ENCODE results near the gene CTNS.

CTNS gene

GRCh38 chr17:3678821-3679530, 42.4 kb downstream of the CTNS start:
- Histone ChIP-seq H4K8ac (ENCODE audit: low read length) (no peak overlapping the region), H3K36me3 (ENCODE audit: control insufficient read depth in 1 of 2, insufficient read depth in 2 of 2, low read depth in 1 of 2, low read length in 2 of 2) (no peaks in the 10 kb centered on the region), H2BK120ac (ENCODE audit: low read depth, low read length) (no peak overlapping the region), H3K27me3 (ENCODE audit: control insufficient read depth in 1 of 2, insufficient read depth in 1 of 2, low read length in 2 of 2) (peaks cover 30 to 54% of the 10 kb centered on the region in 2 experiments), H4K91ac (ENCODE audit: low read length) (no peak overlapping the region), H3K4ac (ENCODE audit: low read depth in 1 of 2, low read length in 2 of 2) (no peak overlapping the region), H3K79me1 (replicated peaks; ENCODE audit: low read length, poor library complexity, severe bottlenecking) (no peaks in the 10 kb centered on the region), H3K18ac (ENCODE audit: low read depth in 1 of 2, low read length in 2 of 2) (no peak overlapping the region), H3K4me2 (ENCODE audit: low read length, poor library complexity, severe bottlenecking) (no peak overlapping the region), H3K4me3 (ENCODE audit: insufficient read depth in 1 of 2, low read depth in 1 of 2, low read length in 2 of 2) (no peak overlapping the region), H3K14ac (ENCODE audit: low read length in 2 of 2) (no peak overlapping the region), H3K27ac (ENCODE audit: low read length, poor library complexity, severe bottlenecking) (no peak overlapping the region), H3K4me1 (ENCODE audit: control insufficient read depth, insufficient read depth, low read depth, low read length) (peaks cover 11% of the 10 kb centered on the region), H2BK15ac (ENCODE audit: low read depth, poor library complexity, severe bottlenecking) (no peak overlapping the region), H2BK12ac (ENCODE audit: low read length in 2 of 2) (no peak overlapping the region), H2AFZ (ENCODE audit: low read depth, low read length) (no peak overlapping the region), H3K9ac (ENCODE audit: low read length) (no peak overlapping the region), H3K9me3 (ENCODE audit: control insufficient read depth, low read length) (no peaks in the 10 kb centered on the region), H2AK5ac (ENCODE audit: low read length, severe bottlenecking) (no peak overlapping the region), H2BK5ac (ENCODE audit: low read depth, low read length, poor library complexity, severe bottlenecking) (no peak overlapping the region), H3K23ac (ENCODE audit: low read length in 2 of 2) (no peak overlapping the region)
- no peak for DNase-seq
- 93% methylated on average over 27 of the region's 27 CpGs for WGBS

- Histone ChIP-seq H2BK120ac (ENCODE audit: low read depth, low read length) (no peak overlapping the region), H3K36me3 (ENCODE audit: control insufficient read depth in 1 of 2, insufficient read depth in 2 of 2, low read depth in 1 of 2, low read length in 2 of 2) (no peaks in the 10 kb centered on the region), H3K4me3 (ENCODE audit: insufficient read depth in 1 of 2, low read depth in 1 of 2, low read length in 2 of 2) (no peak overlapping the region), H2BK15ac (ENCODE audit: low read depth, poor library complexity, severe bottlenecking) (no peak overlapping the region), H3K79me1 (replicated peaks; ENCODE audit: low read length, poor library complexity, severe bottlenecking) (no peaks in the 10 kb centered on the region), H2BK5ac (ENCODE audit: low read depth, low read length, poor library complexity, severe bottlenecking) (no peak overlapping the region), H3K23ac (ENCODE audit: low read length in 2 of 2) (no peak overlapping the region), H3K9ac (ENCODE audit: low read length) (no peak overlapping the region), H2BK12ac (ENCODE audit: low read length in 2 of 2) (no peak overlapping the region), H3K4ac (ENCODE audit: low read depth in 1 of 2, low read length in 2 of 2) (no peak overlapping the region), H3K27me3 (ENCODE audit: control insufficient read depth in 1 of 2, insufficient read depth in 1 of 2, low read length in 2 of 2) (peaks cover 35 to 58% of the 10 kb centered on the region in 2 experiments), H3K4me2 (ENCODE audit: low read length, poor library complexity, severe bottlenecking) (no peak overlapping the region), H2AFZ (ENCODE audit: low read depth, low read length) (no peak overlapping the region), H3K14ac (ENCODE audit: low read length in 2 of 2) (no peak overlapping the region), H3K9me3 (ENCODE audit: control insufficient read depth, low read length) (no peaks in the 10 kb centered on the region), H4K91ac (ENCODE audit: low read length) (no peak overlapping the region), H4K8ac (ENCODE audit: low read length) (no peak overlapping the region), H3K18ac (ENCODE audit: low read depth in 1 of 2, low read length in 2 of 2) (no peak overlapping the region), H3K4me1 (ENCODE audit: control insufficient read depth, insufficient read depth, low read depth, low read length) (peaks cover 11% of the 10 kb centered on the region), H3K27ac (ENCODE audit: low read length, poor library complexity, severe bottlenecking) (no peak overlapping the region), H2AK5ac (ENCODE audit: low read length, severe bottlenecking) (no peak overlapping the region)
- DNase-seq: no peak
- WGBS: 84% methylated on average over 20 of the region's 20 CpGs
Measured at GRCh38 chr17:3679531-3680126, 43.1 kb downstream of the CTNS start.

GRCh38 chr17:3681057-3681456, 44.5 kb downstream of the CTNS start:
- H3K36me3 ChIP-seq (ENCODE audit: control insufficient read depth in 1 of 2, insufficient read depth in 2 of 2, low read depth in 1 of 2, low read length in 2 of 2): no peaks in the 10 kb centered on the region
- WGBS: 93% methylated on average over 9 of the region's 12 CpGs

GRCh38 chr17:3681565-3681964, 45.0 kb downstream of the CTNS start:
- no peak overlapping the region for H3K27ac ChIP-seq (ENCODE audit: low read length, poor library complexity, severe bottlenecking)
- no peak overlapping the region for H4K91ac ChIP-seq (ENCODE audit: low read length)
- H3K4me2 ChIP-seq (ENCODE audit: low read length, poor library complexity, severe bottlenecking): no peak overlapping the region
- H2BK12ac ChIP-seq (ENCODE audit: low read length in 2 of 2): no peak overlapping the region
- DNase-seq: no peak
- H3K36me3 ChIP-seq (ENCODE audit: control insufficient read depth in 1 of 2, insufficient read depth in 2 of 2, low read depth in 1 of 2, low read length in 2 of 2): no peaks in the 10 kb centered on the region
- H3K18ac ChIP-seq (ENCODE audit: low read depth in 1 of 2, low read length in 2 of 2): no peak overlapping the region
- H3K9me3 ChIP-seq (ENCODE audit: control insufficient read depth, low read length): no peaks in the 10 kb centered on the region
- no peak overlapping the region for H2AK5ac ChIP-seq (ENCODE audit: low read length, severe bottlenecking)
- no peak overlapping the region for H3K23ac ChIP-seq (ENCODE audit: low read length in 2 of 2)
- no peak overlapping the region for H3K9ac ChIP-seq (ENCODE audit: low read length)
- H2BK15ac ChIP-seq (ENCODE audit: low read depth, poor library complexity, severe bottlenecking): no peak overlapping the region
- 84% methylated on average over 20 of the region's 20 CpGs for WGBS
- no peak overlapping the region for H2BK5ac ChIP-seq (ENCODE audit: low read depth, low read length, poor library complexity, severe bottlenecking)
- peaks cover 30 to 56% of the 10 kb centered on the region in 2 experiments for H3K27me3 ChIP-seq (ENCODE audit: control insufficient read depth in 1 of 2, insufficient read depth in 1 of 2, low read length in 2 of 2)
- no peak overlapping the region for H3K4ac ChIP-seq (ENCODE audit: low read depth in 1 of 2, low read length in 2 of 2)
- peak overlapping the region in 1 of 2 experiments; percentile 26 for H3K4me3 ChIP-seq (ENCODE audit: insufficient read depth in 1 of 2, low read depth in 1 of 2, low read length in 2 of 2)
- H2BK120ac ChIP-seq (ENCODE audit: low read depth, low read length): no peak overlapping the region
- H3K14ac ChIP-seq (ENCODE audit: low read length in 2 of 2): no peak overlapping the region
- H2AFZ ChIP-seq (ENCODE audit: low read depth, low read length): no peak overlapping the region
- no peaks in the 10 kb centered on the region for H3K79me1 ChIP-seq (replicated peaks; ENCODE audit: low read length, poor library complexity, severe bottlenecking)
- no peak overlapping the region for H4K8ac ChIP-seq (ENCODE audit: low read length)
- peaks cover 11% of the 10 kb centered on the region for H3K4me1 ChIP-seq (ENCODE audit: control insufficient read depth, insufficient read depth, low read depth, low read length)

More at GRCh38 chr17:3681057-3681456, 44.5 kb downstream of the CTNS start:
- Histone ChIP-seq H3K4ac (ENCODE audit: low read depth in 1 of 2, low read length in 2 of 2) (no peak overlapping the region), H4K91ac (ENCODE audit: low read length) (no peak overlapping the region), H3K4me3 (ENCODE audit: insufficient read depth in 1 of 2, low read depth in 1 of 2, low read length in 2 of 2) (no peak overlapping the region), H3K14ac (ENCODE audit: low read length in 2 of 2) (no peak overlapping the region), H3K9me3 (ENCODE audit: control insufficient read depth, low read length) (no peaks in the 10 kb centered on the region), H3K18ac (ENCODE audit: low read depth in 1 of 2, low read length in 2 of 2) (no peak overlapping the region), H3K9ac (ENCODE audit: low read length) (no peak overlapping the region), H2AK5ac (ENCODE audit: low read length, severe bottlenecking) (no peak overlapping the region), H2AFZ (ENCODE audit: low read depth, low read length) (no peak overlapping the region), H2BK12ac (ENCODE audit: low read length in 2 of 2) (no peak overlapping the region), H3K79me1 (replicated peaks; ENCODE audit: low read length, poor library complexity, severe bottlenecking) (no peaks in the 10 kb centered on the region), H3K27ac (ENCODE audit: low read length, poor library complexity, severe bottlenecking) (no peak overlapping the region), H3K27me3 (ENCODE audit: control insufficient read depth in 1 of 2, insufficient read depth in 1 of 2, low read length in 2 of 2) (peaks cover 33 to 61% of the 10 kb centered on the region in 2 experiments), H2BK5ac (ENCODE audit: low read depth, low read length, poor library complexity, severe bottlenecking) (no peak overlapping the region), H3K23ac (ENCODE audit: low read length in 2 of 2) (no peak overlapping the region), H3K4me2 (ENCODE audit: low read length, poor library complexity, severe bottlenecking) (no peak overlapping the region), H2BK120ac (ENCODE audit: low read depth, low read length) (no peak overlapping the region), H2BK15ac (ENCODE audit: low read depth, poor library complexity, severe bottlenecking) (no peak overlapping the region), H3K4me1 (ENCODE audit: control insufficient read depth, insufficient read depth, low read depth, low read length) (peaks cover 11% of the 10 kb centered on the region), H4K8ac (ENCODE audit: low read length) (no peak overlapping the region)
- DNase-seq: no peak

Data from mesenchymal stem cell (in vitro differentiated cells and primary cell).